Measurements from ENCODE around the gene IFITM10.
A peak's percentile ranks its signal among the peaks of the same experiment; 100 is the strongest.

IFITM10 gene

DNA sequence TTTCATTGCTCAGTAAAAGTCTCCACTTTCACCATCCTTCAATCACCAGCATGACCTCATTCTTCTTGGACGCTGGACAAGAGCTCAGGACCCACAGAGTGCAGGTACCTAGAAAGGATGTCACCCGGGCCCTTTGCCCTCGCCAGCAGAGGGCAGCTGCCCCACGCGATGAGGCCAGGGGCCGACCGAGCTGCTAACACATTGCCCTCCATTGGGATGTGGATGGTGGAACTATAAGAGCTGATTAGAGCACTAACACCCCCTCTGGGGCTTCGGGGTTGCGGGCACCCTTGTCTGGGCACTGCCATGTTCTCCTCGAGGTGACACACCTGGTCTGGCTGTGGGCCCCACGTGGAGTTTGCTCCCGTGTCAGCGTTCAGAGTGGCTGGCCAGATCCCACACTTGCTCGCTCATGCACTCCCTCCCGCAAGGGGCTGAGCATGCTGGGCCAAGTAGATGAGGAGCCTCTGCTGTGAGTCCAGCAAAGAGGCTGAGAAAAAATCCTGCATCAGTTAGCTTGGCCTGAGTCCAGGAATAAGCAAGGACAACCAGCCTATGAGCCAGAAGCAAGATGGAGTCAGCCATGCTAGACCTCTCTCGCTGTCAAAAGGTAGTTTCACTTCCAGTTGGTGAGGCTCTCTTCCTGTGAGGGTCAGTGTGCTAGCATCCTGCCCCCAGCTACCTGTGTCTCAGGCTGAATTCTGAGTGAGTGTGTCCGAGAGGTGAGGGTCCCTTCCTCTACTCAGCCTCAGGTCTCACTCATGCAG lies 43.6 kb downstream of the IFITM10 start:
- no peak overlapping the region for H3K4me3 Mint-ChIP-seq
- H3K27me3 Mint-ChIP-seq: peaks cover 5% of the 10 kb centered on the region
- no peaks in the 10 kb centered on the region for H3K36me3 Mint-ChIP-seq

GRCh38 chr11:1705126-1706052 lies 45.0 kb downstream of the IFITM10 start:
- ATAC-seq: no peak
- Mint-ChIP-seq H3K4me3 (no peak overlapping the region), H3K36me3 (no peaks in the 10 kb centered on the region), H3K27me3 (peaks cover 5% of the 10 kb centered on the region), H3K27ac (peak overlapping the region; percentile 22), H3K9me3 (peaks cover 2% of the 10 kb centered on the region), H3K4me1 (peaks cover 30% of the 10 kb centered on the region)

More for the DNA sequence above, 43.6 kb downstream of the IFITM10 start:
- Mint-ChIP-seq H3K27ac (no peak overlapping the region), H3K9me3 (no peaks in the 10 kb centered on the region), H3K4me1 (peaks cover 30% of the 10 kb centered on the region)
- ATAC-seq: peak; percentile 39

GRCh38 chr11:1703146-1703545 lies 47.2 kb downstream of the IFITM10 start:
- ATAC-seq: no peak
- Mint-ChIP-seq H3K4me1 (peaks cover 30% of the 10 kb centered on the region), H3K36me3 (no peaks in the 10 kb centered on the region), H3K9me3 (peaks cover 2% of the 10 kb centered on the region), H3K4me3 (no peak overlapping the region), H3K27me3 (peaks cover 10% of the 10 kb centered on the region), H3K27ac (no peak overlapping the region)

DNA sequence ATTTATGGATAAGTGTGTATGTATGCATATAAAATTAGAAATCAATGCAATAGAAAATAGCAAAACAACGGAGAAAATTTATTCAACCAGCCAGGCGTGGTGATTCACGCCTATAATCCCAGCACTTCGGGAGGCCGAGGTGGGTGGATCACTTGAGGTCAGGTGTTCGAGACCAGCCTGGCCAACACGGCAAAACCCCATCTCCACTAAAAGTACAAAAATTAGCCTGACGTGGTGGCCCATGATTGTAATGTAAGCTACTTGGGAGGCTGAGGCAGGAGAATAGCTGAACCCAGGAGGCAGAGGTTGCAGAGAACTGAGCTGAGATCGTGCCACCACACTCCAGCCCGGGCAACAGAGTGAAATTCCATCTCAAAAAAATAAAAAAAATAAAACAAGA lies 47.9 kb downstream of the IFITM10 start:
- peaks cover 30% of the 10 kb centered on the region for H3K4me1 Mint-ChIP-seq

DNA sequence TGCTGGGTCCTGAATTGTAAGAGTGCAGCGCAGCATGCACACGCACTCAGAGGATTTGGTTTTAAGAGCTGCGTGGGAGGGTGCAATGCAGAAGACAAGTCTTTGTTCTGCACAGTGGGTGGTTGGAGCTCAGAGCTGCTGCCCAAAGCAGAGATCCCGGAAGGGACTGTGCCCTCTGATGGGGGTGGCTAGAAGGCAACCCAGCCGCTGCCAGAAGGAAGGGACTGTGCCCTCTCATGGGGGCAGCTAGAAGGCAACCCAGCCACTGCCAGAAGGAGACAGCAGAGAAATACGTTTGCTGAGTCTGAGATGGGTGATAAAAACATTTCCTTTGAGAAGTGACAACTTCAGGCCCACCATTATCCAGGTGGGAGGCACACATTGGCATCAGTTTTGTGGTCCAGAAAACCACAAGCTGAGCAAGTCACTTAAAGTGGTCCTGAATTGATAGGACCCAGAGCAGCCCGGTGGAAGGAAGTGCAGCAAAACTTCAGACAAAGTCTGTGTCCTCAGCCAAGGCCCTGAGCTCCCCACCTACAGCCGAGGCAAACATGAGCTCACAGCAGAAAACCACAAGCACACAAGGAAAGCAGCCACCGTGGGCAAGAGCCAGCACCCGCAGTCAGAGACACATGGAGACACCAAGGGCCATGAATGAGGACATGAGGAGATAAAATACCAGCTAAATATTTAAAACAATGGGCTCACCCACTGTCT lies 49.1 kb downstream of the IFITM10 start:
- peaks cover 18% of the 10 kb centered on the region for H3K4me1 Mint-ChIP-seq
- H3K27me3 Mint-ChIP-seq: peaks cover 18% of the 10 kb centered on the region
- ATAC-seq: no peak
- no peak overlapping the region for H3K27ac Mint-ChIP-seq
- no peaks in the 10 kb centered on the region for H3K36me3 Mint-ChIP-seq
- peaks cover 2% of the 10 kb centered on the region for H3K9me3 Mint-ChIP-seq
- H3K4me3 Mint-ChIP-seq: no peak overlapping the region

More for the DNA sequence above, 47.9 kb downstream of the IFITM10 start:
- no peak for ATAC-seq
- Mint-ChIP-seq H3K4me3 (no peak overlapping the region), H3K36me3 (no peaks in the 10 kb centered on the region), H3K27me3 (peaks cover 17% of the 10 kb centered on the region), H3K27ac (no peak overlapping the region), H3K9me3 (peaks cover 2% of the 10 kb centered on the region)

DNA sequence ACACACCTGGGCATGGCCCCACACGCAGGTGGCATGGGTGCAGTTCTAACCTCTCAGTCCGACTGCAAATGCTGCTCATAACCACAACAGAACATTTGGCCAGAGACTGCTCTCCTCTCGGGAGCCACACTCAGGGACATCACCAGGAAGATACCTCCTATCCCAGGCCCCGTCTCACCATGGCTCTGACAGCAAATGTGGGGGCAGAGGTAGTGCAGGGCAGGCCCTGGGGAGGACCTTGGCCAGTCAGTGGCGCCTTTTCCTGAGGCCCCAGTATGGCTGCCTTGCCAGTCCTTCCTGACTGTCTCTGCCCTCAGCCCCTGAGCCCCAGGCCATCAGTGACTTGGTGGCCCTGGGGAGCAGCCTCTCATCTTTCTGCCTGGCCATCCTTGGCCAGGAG lies 50.6 kb downstream of the IFITM10 start:
- no peak overlapping the region for H3K27ac Mint-ChIP-seq
- H3K4me1 Mint-ChIP-seq: peaks cover 7% of the 10 kb centered on the region
- no peaks in the 10 kb centered on the region for H3K36me3 Mint-ChIP-seq
- ATAC-seq: no peak
- H3K9me3 Mint-ChIP-seq: peaks cover 2% of the 10 kb centered on the region
- no peak overlapping the region for H3K4me3 Mint-ChIP-seq
- peaks cover 33% of the 10 kb centered on the region for H3K27me3 Mint-ChIP-seq

- Mint-ChIP-seq H3K36me3 (no peaks in the 10 kb centered on the region), H3K27ac (no peak within 1 kb of the TSS), H3K4me3 (no peak within 1 kb of the TSS), H3K9me3 (peaks cover 2% of the 10 kb centered on the region), H3K27me3 (peaks cover 60% of the 10 kb centered on the region), H3K4me1 (peaks cover 14% of the 10 kb centered on the region)
- ATAC-seq: no peak
Observed at GRCh38 chr11:1696608-1697570, 53.5 kb downstream of the IFITM10 start, which contains the start of gene KRTAP5-6. Gene KRTAP5-6, plus strand, starts transcription at chr11:1697195. Its CDS starts 51 bp downstream, at chr11:1697246.

DNA sequence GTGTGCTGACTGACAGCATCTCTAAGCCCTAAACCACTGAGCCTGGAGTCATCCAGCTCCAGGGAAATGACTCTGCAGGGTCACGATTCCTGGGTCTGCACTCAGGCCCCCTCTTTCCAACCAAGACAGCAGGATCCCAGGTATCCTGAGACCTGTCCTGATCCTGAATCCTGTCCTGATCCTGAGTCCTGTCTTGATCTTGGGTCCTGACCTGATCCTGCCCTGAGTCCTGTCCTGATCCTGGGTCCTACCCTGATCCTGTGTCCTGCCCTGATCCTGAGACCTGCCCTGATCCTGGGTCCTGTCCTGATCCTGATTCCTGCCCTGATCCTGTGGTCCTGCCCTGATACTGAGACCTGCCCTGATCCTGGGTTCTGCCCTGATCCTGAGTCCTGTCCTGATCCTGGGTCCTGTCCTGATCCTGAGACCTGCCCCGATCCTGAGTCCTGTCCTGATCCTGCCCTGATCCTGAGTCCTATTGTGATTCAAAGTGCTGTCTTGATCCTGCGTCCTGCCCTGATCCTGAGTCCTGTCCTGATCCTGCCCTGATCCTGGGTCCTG lies 54.8 kb downstream of the IFITM10 start:
- Mint-ChIP-seq H3K27me3 (peaks cover 72% of the 10 kb centered on the region), H3K4me1 (peaks cover 14% of the 10 kb centered on the region), H3K36me3 (no peaks in the 10 kb centered on the region), H3K27ac (no peak overlapping the region), H3K4me3 (no peak overlapping the region), H3K9me3 (no peaks in the 10 kb centered on the region)
- no peak for ATAC-seq

DNA sequence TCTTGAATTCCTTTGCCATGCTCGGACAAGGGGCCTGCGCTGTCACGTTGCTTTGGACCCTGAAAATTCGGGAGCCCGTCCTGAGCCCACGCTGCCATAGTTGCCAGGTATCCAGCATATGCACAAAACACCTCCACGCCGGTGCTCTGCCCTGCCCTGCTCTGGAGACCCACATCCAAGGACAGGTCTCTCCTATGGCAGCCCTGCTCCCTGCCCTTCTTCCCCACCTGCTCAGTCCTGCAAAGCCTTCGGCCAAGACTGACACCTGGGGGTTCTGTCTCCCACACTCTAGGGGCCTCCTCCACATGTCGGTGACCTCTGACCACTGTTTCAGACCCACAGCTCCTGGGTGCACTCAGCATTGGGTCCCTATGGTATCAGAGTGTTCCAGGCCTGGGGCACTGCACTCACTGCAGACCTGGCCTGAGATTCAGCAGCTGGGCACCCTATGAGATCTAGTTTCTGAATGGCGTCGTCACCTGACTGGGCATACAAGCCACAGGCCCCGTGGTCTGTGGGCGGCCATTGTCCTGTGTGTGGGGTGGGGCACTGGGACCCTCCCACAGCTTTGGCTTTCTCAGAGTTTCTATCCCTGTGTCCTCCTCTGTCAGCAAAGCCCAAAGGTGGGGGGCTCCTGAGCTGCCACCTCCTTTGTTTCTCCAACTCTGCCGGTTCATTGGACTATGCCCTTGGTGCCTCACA lies 55.4 kb downstream of the IFITM10 start:
- no peak overlapping the region for H3K27ac Mint-ChIP-seq
- peaks cover 14% of the 10 kb centered on the region for H3K4me1 Mint-ChIP-seq
- no peak overlapping the region for H3K4me3 Mint-ChIP-seq
- no peaks in the 10 kb centered on the region for H3K36me3 Mint-ChIP-seq
- peaks cover 78% of the 10 kb centered on the region for H3K27me3 Mint-ChIP-seq
- ATAC-seq: no peak
- H3K9me3 Mint-ChIP-seq: no peaks in the 10 kb centered on the region

GRCh38 chr11:1694064-1694845 lies 56.1 kb downstream of the IFITM10 start:
- Mint-ChIP-seq H3K9me3 (no peaks in the 10 kb centered on the region), H3K4me3 (peak overlapping the region; percentile 44), H3K4me1 (peaks cover 14% of the 10 kb centered on the region), H3K36me3 (no peaks in the 10 kb centered on the region), H3K27me3 (peaks cover 80% of the 10 kb centered on the region), H3K27ac (peak overlapping the region; percentile 80)
- ATAC-seq: peak; percentile 88

GRCh38 chr11:1693327-1694063 lies 56.9 kb downstream of the IFITM10 start:
- peaks cover 85% of the 10 kb centered on the region for H3K27me3 Mint-ChIP-seq
- ATAC-seq: peak; percentile 68
- H3K36me3 Mint-ChIP-seq: no peaks in the 10 kb centered on the region
- H3K27ac Mint-ChIP-seq: peak overlapping the region; percentile 80
- H3K9me3 Mint-ChIP-seq: no peaks in the 10 kb centered on the region
- peak overlapping the region; percentile 79 for H3K4me3 Mint-ChIP-seq
- H3K4me1 Mint-ChIP-seq: peaks cover 14% of the 10 kb centered on the region

- peaks cover 85% of the 10 kb centered on the region for H3K27me3 Mint-ChIP-seq
- ATAC-seq: no peak
- no peaks in the 10 kb centered on the region for H3K36me3 Mint-ChIP-seq
- H3K27ac Mint-ChIP-seq: peak overlapping the region; percentile 80
- no peaks in the 10 kb centered on the region for H3K9me3 Mint-ChIP-seq
- peaks cover 14% of the 10 kb centered on the region for H3K4me1 Mint-ChIP-seq
- peak overlapping the region; percentile 79 for H3K4me3 Mint-ChIP-seq
Observed at GRCh38 chr11:1692708-1693326, 57.6 kb downstream of the IFITM10 start.
